ENCODE results near the gene TCF7L1. TPM values are rescaled to one million over a fixed set of nuclear protein-coding genes. Genes with fewer than 3 reads are reported as not detected.

The TCF7L1 gene
- polyA plus RNA-seq, 1 of the 3 experiments (the other 2 are of a cell fraction): 3.7 TPM

- TF ChIP-seq SIN3A (IDR thresholded peaks at IDR 0.05; ENCODE audit: borderline replicate concordance, low read depth, low read length): no peak
- TF ChIP-seq GATA2 (CRISPR knock-in tag; IDR thresholded peaks at IDR 0.05): no peak
- no peak for TF ChIP-seq RCOR1 (IDR thresholded peaks at IDR 0.05; ENCODE audit: low read length)
- TF ChIP-seq RAD21 (IDR thresholded peaks at IDR 0.05; ENCODE audit: low read length): no peak
- TF ChIP-seq SMC3 (IDR thresholded peaks at IDR 0.05; ENCODE audit: low read depth, low read length): no peak
- no peak for TF ChIP-seq NRF1 (IDR thresholded peaks at IDR 0.05; ENCODE audit: low read depth, low read length)
- no peak for TF ChIP-seq PBX3 (IDR thresholded peaks at IDR 0.05)
- TF ChIP-seq CHD2 (IDR thresholded peaks at IDR 0.05; ENCODE audit: low read length, partially characterized antibody): no peak
- no peak for TF ChIP-seq ELF1 (IDR thresholded peaks at IDR 0.05)
- CTCF ChIA-PET: interaction anchor here (0.6 to 1.3 kb wide), 3 partner anchors 26 to 148 kb away, joined by 3 to 5 read pairs (median 4); no protein-coding TSS in a partner anchor
- H4K20me1 ChIP-seq (ENCODE audit: insufficient read depth): no peaks in the 10 kb centered on the region
- POLR2A ChIA-PET: no interaction called here
- H2AFZ ChIP-seq (ENCODE audit: low read depth): no peak overlapping the region
- peaks cover 12% of the 10 kb centered on the region; the same call in 1 of the 2 replicates for H3K79me2 ChIP-seq (ENCODE audit: insufficient read depth)
- peaks cover 0 to 16% of the 10 kb centered on the region in 2 experiments; a peak in 2 of 4 replicates for H3K4me1 ChIP-seq (ENCODE audit: control insufficient read depth in 1 of 2, insufficient read depth in 2 of 2, low read depth in 1 of 2, low read length in 1 of 2)
- H3K4me2 ChIP-seq: no peak overlapping the region
- peaks cover 0 to 4% of the 10 kb centered on the region in 2 experiments for H3K36me3 ChIP-seq (replicated peaks in 1 of 2; ENCODE audit: control insufficient read depth in 1 of 2, insufficient read depth in 2 of 2, low read length in 1 of 2)
- WGBS (ENCODE audit: low lambda C conversion rate): 100% methylated on average over 1 of the region's 1 CpG
- DNase-seq: peak; percentile 51
- H3F3A ChIP-seq (replicated peaks; ENCODE audit: insufficient read depth): peaks cover 3% of the 10 kb centered on the region
- H3K9me3 ChIP-seq: no peaks in the 10 kb centered on the region
- no peak overlapping the region for H3K9ac ChIP-seq
- no peaks in the 10 kb centered on the region for H3K9me2 ChIP-seq
- peak overlapping the region in 1 of 2 experiments; percentile 6; a peak in 1 of 4 replicates for H3K27ac ChIP-seq (ENCODE audit: low read depth in 2 of 2, low read length in 1 of 2)
- H3K27me3 ChIP-seq (ENCODE audit: insufficient read depth): no peaks in the 10 kb centered on the region
- H3K4me3 ChIP-seq (ENCODE audit: low read depth in 2 of 2, low read length in 1 of 2): no peak overlapping the region
These were observed 4.0 kb downstream of the TCF7L1 start for GRCh38 chr2:85137156-85137555.

GRCh38 chr2:85143463-85144082 lies 10.4 kb downstream of the TCF7L1 start:
- ChIA-PET CTCF (interaction anchor here (0.6 to 3.7 kb wide), 6 partner anchors 11 to 157 kb away, joined by 3 to 20 read pairs (median 4); partner anchors contain the start of gene TCF7L1), POLR2A (no interaction called here)
- peaks cover 9% of the 10 kb centered on the region; the same call in 1 of the 2 replicates for H3K79me2 ChIP-seq (ENCODE audit: insufficient read depth)
- TF ChIP-seq RXRA (IDR thresholded peaks at IDR 0.05; ENCODE audit: borderline replicate concordance, low read depth): no peak
- TF ChIP-seq EP300 (IDR thresholded peaks at IDR 0.05; ENCODE audit: borderline replicate concordance in 1 of 2, low read depth in 1 of 2, low read length in 1 of 2): no peak
- no peak for TF ChIP-seq PBX3 (IDR thresholded peaks at IDR 0.05)
- no peak for TF ChIP-seq IRF3 (IDR thresholded peaks at IDR 0.05; ENCODE audit: low read depth, low read length)
- TF ChIP-seq USF1 (IDR thresholded peaks at IDR 0.05; ENCODE audit: borderline replicate concordance, low read depth): no peak
- no peak for TF ChIP-seq NRF1 (IDR thresholded peaks at IDR 0.05; ENCODE audit: low read depth, low read length)
- no peak for TF ChIP-seq RAD21 (IDR thresholded peaks at IDR 0.05; ENCODE audit: low read length)
- no peak for TF ChIP-seq MXI1 (IDR thresholded peaks at IDR 0.05; ENCODE audit: low read depth, low read length)
- TF ChIP-seq USF2 (IDR thresholded peaks at IDR 0.05; ENCODE audit: borderline replicate concordance, low read depth, low read length): no peak
- no peak for TF ChIP-seq MEF2A (IDR thresholded peaks at IDR 0.05; ENCODE audit: borderline replicate concordance, low read depth)
- TF ChIP-seq FOXJ3 (CRISPR knock-in tag; IDR thresholded peaks at IDR 0.05): no peak
- TF ChIP-seq FOXM1 (IDR thresholded peaks at IDR 0.05; ENCODE audit: low read depth): no peak
- TF ChIP-seq CHD2 (IDR thresholded peaks at IDR 0.05; ENCODE audit: low read length, partially characterized antibody): no peak
- no peak for TF ChIP-seq MAX (IDR thresholded peaks at IDR 0.05; ENCODE audit: low read depth)

More at GRCh38 chr2:85143463-85144082, 10.4 kb downstream of the TCF7L1 start:
- Histone ChIP-seq H3K9ac (no peak overlapping the region), H3F3A (replicated peaks; ENCODE audit: insufficient read depth) (no peaks in the 10 kb centered on the region), H3K4me3 (ENCODE audit: low read depth in 2 of 2, low read length in 1 of 2) (no peak overlapping the region), H3K27me3 (ENCODE audit: insufficient read depth) (no peaks in the 10 kb centered on the region), H3K4me1 (ENCODE audit: control insufficient read depth in 1 of 2, insufficient read depth in 2 of 2, low read depth in 1 of 2, low read length in 1 of 2) (no peaks in the 10 kb centered on the region; a peak in 1 of 4 replicates), H2AFZ (ENCODE audit: low read depth) (no peak overlapping the region), H3K4me2 (no peak overlapping the region), H3K27ac (ENCODE audit: low read depth in 2 of 2, low read length in 1 of 2) (no peak overlapping the region), H3K9me2 (no peaks in the 10 kb centered on the region), H3K9me3 (no peaks in the 10 kb centered on the region), H3K36me3 (replicated peaks in 1 of 2; ENCODE audit: control insufficient read depth in 1 of 2, insufficient read depth in 2 of 2, low read length in 1 of 2) (peaks cover 0 to 4% of the 10 kb centered on the region in 2 experiments), H4K20me1 (ENCODE audit: insufficient read depth) (no peaks in the 10 kb centered on the region)
- DNase-seq: no peak
- WGBS (ENCODE audit: low lambda C conversion rate): 95% methylated on average over 8 of the region's 8 CpGs

Data from SK-N-SH (cell line).